ENCODE results near the gene TSNAXIP1.

The TSNAXIP1 gene

GRCh38 chr16:67865318-67865717, 58.6 kb downstream of the TSNAXIP1 start:
- Histone ChIP-seq H3K4me1 (ENCODE audit: insufficient read depth, low read length) (peaks cover 25% of the 10 kb centered on the region), H3K4me3 (ENCODE audit: low read depth in 1 of 2, low read length in 2 of 2) (no peak overlapping the region), H3K9me3 (ENCODE audit: low read length) (no peaks in the 10 kb centered on the region), H3K27ac (ENCODE audit: low read depth, low read length) (no peak overlapping the region), H3K9ac (ENCODE audit: low read length) (no peak overlapping the region), H3K27me3 (ENCODE audit: control insufficient read depth in 1 of 2, insufficient read depth in 2 of 2, low read length in 2 of 2) (no peaks in the 10 kb centered on the region), H3K36me3 (ENCODE audit: insufficient read depth, low read length) (peaks cover 47% of the 10 kb centered on the region)

- Histone ChIP-seq H3K4me3 (ENCODE audit: low read depth in 1 of 2, low read length in 2 of 2) (no peak overlapping the region), H3K36me3 (ENCODE audit: insufficient read depth, low read length) (peaks cover 44% of the 10 kb centered on the region), H3K27me3 (ENCODE audit: control insufficient read depth in 1 of 2, insufficient read depth in 2 of 2, low read length in 2 of 2) (no peaks in the 10 kb centered on the region), H3K4me1 (ENCODE audit: insufficient read depth, low read length) (peaks cover 11% of the 10 kb centered on the region), H3K9me3 (ENCODE audit: low read length) (no peaks in the 10 kb centered on the region), H3K9ac (ENCODE audit: low read length) (no peak overlapping the region), H3K27ac (ENCODE audit: low read depth, low read length) (no peak overlapping the region)
Measured at GRCh38 chr16:67868290-67868689, 61.6 kb downstream of the TSNAXIP1 start.

GRCh38 chr16:67869653-67870052, 63.0 kb downstream of the TSNAXIP1 start:
- peaks cover 16% of the 10 kb centered on the region for H3K4me1 ChIP-seq (ENCODE audit: insufficient read depth, low read length)
- no peak overlapping the region for H3K27ac ChIP-seq (ENCODE audit: low read depth, low read length)
- no peak overlapping the region for H3K9ac ChIP-seq (ENCODE audit: low read length)
- no peak overlapping the region for H3K4me3 ChIP-seq (ENCODE audit: low read depth in 1 of 2, low read length in 2 of 2)
- H3K36me3 ChIP-seq (ENCODE audit: insufficient read depth, low read length), result peaks cover 44% of the 10 kb centered on the region
- H3K27me3 ChIP-seq (ENCODE audit: control insufficient read depth in 1 of 2, insufficient read depth in 2 of 2, low read length in 2 of 2), result no peaks in the 10 kb centered on the region
- H3K9me3 ChIP-seq (ENCODE audit: low read length), result no peaks in the 10 kb centered on the region

- H3K27me3 ChIP-seq (ENCODE audit: control insufficient read depth in 1 of 2, insufficient read depth in 2 of 2, low read length in 2 of 2), result no peaks in the 10 kb centered on the region
- peaks cover 28% of the 10 kb centered on the region for H3K4me1 ChIP-seq (ENCODE audit: insufficient read depth, low read length)
- no peak overlapping the region for H3K9ac ChIP-seq (ENCODE audit: low read length)
- H3K9me3 ChIP-seq (ENCODE audit: low read length), result no peaks in the 10 kb centered on the region
- H3K36me3 ChIP-seq (ENCODE audit: insufficient read depth, low read length), result peaks cover 34% of the 10 kb centered on the region
- no peak overlapping the region for H3K27ac ChIP-seq (ENCODE audit: low read depth, low read length)
- no peak overlapping the region for H3K4me3 ChIP-seq (ENCODE audit: low read depth in 1 of 2, low read length in 2 of 2)
Measured at GRCh38 chr16:67871256-67871655, 64.6 kb downstream of the TSNAXIP1 start.

GRCh38 chr16:67872131-67872630, 65.5 kb downstream of the TSNAXIP1 start:
- H3K27ac ChIP-seq (ENCODE audit: low read depth, low read length), result peak overlapping the region; percentile 84
- peaks cover 28% of the 10 kb centered on the region for H3K4me1 ChIP-seq (ENCODE audit: insufficient read depth, low read length)
- H3K4me3 ChIP-seq (ENCODE audit: low read depth in 1 of 2, low read length in 2 of 2), result peak overlapping the region in 1 of 2 donors; percentile 81

GRCh38 chr16:67872631-67873434, 66.1 kb downstream of the TSNAXIP1 start, which contains the start of gene EDC4:
TSS of gene EDC4 (plus strand) at chr16:67873052. CDS start at chr16:67873262, 210 bp downstream.
- H3K36me3 ChIP-seq (ENCODE audit: insufficient read depth, low read length), result peaks cover 38% of the 10 kb centered on the region
- H3K9ac ChIP-seq (ENCODE audit: low read length), result peak within 1 kb of the TSS; percentile 78
- no peaks in the 10 kb centered on the region for H3K9me3 ChIP-seq (ENCODE audit: low read length)
- H3K4me3 ChIP-seq (ENCODE audit: low read depth in 1 of 2, low read length in 2 of 2), result peak within 1 kb of the TSS; percentile 81 to 88
- no peaks in the 10 kb centered on the region for H3K27me3 ChIP-seq (ENCODE audit: control insufficient read depth in 1 of 2, insufficient read depth in 2 of 2, low read length in 2 of 2)
- H3K27ac ChIP-seq (ENCODE audit: low read depth, low read length), result peak within 1 kb of the TSS; percentile 84
- peaks cover 28% of the 10 kb centered on the region for H3K4me1 ChIP-seq (ENCODE audit: insufficient read depth, low read length)

More at GRCh38 chr16:67872131-67872630, 65.5 kb downstream of the TSNAXIP1 start:
- Histone ChIP-seq H3K36me3 (ENCODE audit: insufficient read depth, low read length) (peaks cover 37% of the 10 kb centered on the region), H3K27me3 (ENCODE audit: control insufficient read depth in 1 of 2, insufficient read depth in 2 of 2, low read length in 2 of 2) (no peaks in the 10 kb centered on the region), H3K9me3 (ENCODE audit: low read length) (no peaks in the 10 kb centered on the region), H3K9ac (ENCODE audit: low read length) (peak overlapping the region; percentile 78)

- Histone ChIP-seq H3K4me3 (ENCODE audit: low read depth in 1 of 2, low read length in 2 of 2) (peak overlapping the region; percentile 81 to 88), H3K27me3 (ENCODE audit: control insufficient read depth in 1 of 2, insufficient read depth in 2 of 2, low read length in 2 of 2) (no peaks in the 10 kb centered on the region), H3K4me1 (ENCODE audit: insufficient read depth, low read length) (peaks cover 28% of the 10 kb centered on the region), H3K9me3 (ENCODE audit: low read length) (no peaks in the 10 kb centered on the region), H3K9ac (ENCODE audit: low read length) (peak overlapping the region; percentile 78), H3K27ac (ENCODE audit: low read depth, low read length) (peak overlapping the region; percentile 84), H3K36me3 (ENCODE audit: insufficient read depth, low read length) (peaks cover 40% of the 10 kb centered on the region)
Measured at GRCh38 chr16:67873435-67874370, 67.0 kb downstream of the TSNAXIP1 start.

- Histone ChIP-seq H3K9ac (ENCODE audit: low read length) (peak overlapping the region; percentile 78), H3K27ac (ENCODE audit: low read depth, low read length) (no peak overlapping the region), H3K4me1 (ENCODE audit: insufficient read depth, low read length) (peaks cover 28% of the 10 kb centered on the region), H3K27me3 (ENCODE audit: control insufficient read depth in 1 of 2, insufficient read depth in 2 of 2, low read length in 2 of 2) (no peaks in the 10 kb centered on the region), H3K4me3 (ENCODE audit: low read depth in 1 of 2, low read length in 2 of 2) (peak overlapping the region in 1 of 2 donors; percentile 81), H3K36me3 (ENCODE audit: insufficient read depth, low read length) (peaks cover 47% of the 10 kb centered on the region), H3K9me3 (ENCODE audit: low read length) (no peaks in the 10 kb centered on the region)
Measured at GRCh38 chr16:67874372-67874771, 67.7 kb downstream of the TSNAXIP1 start.

- peaks cover 28% of the 10 kb centered on the region for H3K4me1 ChIP-seq (ENCODE audit: insufficient read depth, low read length)
- H3K9me3 ChIP-seq (ENCODE audit: low read length), result no peaks in the 10 kb centered on the region
- H3K27me3 ChIP-seq (ENCODE audit: control insufficient read depth in 1 of 2, insufficient read depth in 2 of 2, low read length in 2 of 2), result no peaks in the 10 kb centered on the region
- H3K9ac ChIP-seq (ENCODE audit: low read length), result no peak overlapping the region
- H3K27ac ChIP-seq (ENCODE audit: low read depth, low read length), result no peak overlapping the region
- no peak overlapping the region for H3K4me3 ChIP-seq (ENCODE audit: low read depth in 1 of 2, low read length in 2 of 2)
- H3K36me3 ChIP-seq (ENCODE audit: insufficient read depth, low read length), result peaks cover 60% of the 10 kb centered on the region
Measured at GRCh38 chr16:67877064-67877463, 70.4 kb downstream of the TSNAXIP1 start.

All from muscle layer of colon (tissue), 2 donors.